GM18868 (cell line): ENCODE results near the gene MMP10.

Source experiments
- ATAC-seq: cut with Tn5 transposase; IDR thresholded peaks from one replicate; pipeline ENCODE4 v1.9.1; 2021; ENCODE audit warnings: mild to moderate bottlenecking, moderate library complexity; ENCODE audit not compliant: unreplicated experiment

Gene MMP10

DNA sequence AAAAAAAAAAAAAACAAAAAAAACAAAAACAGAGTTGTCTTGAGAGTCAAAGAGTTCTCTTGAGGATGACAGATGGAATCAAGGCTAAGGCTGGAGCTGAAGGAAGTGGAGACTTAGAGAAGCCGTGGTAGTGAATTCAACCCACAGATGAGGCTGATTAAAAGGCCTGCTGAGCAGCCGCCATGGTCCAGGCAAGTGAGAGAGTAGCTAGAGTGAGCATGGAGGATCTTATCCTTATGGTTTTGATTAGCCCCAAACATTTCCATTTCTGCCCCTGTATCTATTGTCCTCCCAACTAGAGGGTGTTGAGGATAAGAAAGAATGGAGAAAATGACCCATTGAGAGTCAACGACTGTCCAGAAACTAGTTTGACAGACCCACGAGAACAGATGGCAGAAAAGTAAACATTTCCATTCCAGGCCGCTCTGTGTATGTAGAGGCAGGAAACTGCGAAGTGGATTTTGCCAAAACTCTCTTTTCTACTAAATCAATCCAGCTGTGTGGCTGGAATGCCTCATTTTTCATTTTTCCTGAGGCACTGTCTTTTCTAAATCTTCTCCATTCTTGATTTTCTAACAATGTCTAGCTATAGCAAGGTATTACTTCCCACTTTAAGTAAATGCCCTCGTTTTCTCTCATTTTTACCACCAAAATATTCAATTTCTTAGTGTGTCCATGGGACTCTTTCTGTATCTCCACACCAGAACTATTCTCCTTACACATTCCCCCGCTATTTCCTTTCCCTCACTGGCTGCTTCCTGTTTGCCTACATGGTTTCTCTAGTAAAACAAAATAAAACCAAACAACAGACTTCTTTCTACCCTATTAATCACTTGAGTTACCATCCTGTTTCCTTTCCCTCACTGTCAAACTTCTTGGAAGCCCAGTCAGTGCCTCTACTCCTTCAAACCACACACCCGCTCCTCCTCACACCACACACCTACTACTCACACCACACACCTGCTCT is 50.3 kb downstream of the MMP10 start:
- ATAC-seq = no peak

DNA sequence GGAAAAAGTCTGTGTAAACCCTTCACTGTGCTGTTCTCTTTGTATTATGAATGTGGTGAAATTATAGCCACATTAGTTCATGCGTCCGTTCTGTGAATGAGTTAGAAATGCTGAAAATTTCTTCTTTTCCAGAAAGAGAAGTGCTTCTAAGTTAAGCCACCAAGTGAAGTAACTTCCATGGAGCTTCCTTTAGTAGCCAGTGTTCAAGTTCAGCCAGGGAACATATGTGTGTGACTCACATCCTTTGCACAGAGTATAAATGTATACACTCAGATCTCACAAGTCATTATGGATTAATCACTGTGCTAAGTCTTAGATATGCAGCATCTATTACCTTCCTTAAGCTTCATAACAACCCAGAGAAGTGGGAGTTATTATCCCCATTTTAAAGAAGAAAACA is 52.5 kb downstream of the MMP10 start:
- ATAC-seq = no peak

DNA sequence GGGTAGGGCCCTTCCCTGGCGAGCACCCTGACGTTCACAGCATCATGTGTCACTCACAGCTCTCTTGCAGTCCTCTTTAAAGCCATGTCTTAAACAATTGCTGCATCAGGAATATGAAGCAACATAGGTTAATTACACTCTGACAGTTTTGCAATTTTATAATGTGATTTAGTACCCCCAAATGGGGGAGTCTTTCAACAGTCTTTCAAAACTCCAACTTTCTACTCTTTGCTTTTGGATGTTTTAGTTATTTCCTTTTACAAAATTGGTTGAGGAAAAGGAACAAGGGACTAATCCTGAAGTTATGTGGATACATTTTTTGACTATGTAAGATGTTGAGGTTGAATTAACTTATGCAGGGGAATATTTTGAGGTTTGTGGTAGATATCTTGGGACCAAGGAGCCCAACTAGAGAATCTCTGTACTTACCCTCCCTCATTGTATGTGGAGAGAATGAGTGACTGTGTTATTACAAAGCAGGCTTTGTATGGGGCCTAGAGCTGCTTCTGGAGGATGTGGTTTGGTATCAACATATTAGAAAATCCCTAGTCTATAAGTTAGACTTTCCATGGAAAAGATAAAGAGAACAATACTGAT is 55.4 kb downstream of the MMP10 start, which contains the start of gene MMP8:
TSS of gene MMP8 (minus strand) at position 51 of the 597 bp plus-strand sequence. CDS start 99 bp downstream, outside the sequence.
- ATAC-seq = no peak

DNA sequence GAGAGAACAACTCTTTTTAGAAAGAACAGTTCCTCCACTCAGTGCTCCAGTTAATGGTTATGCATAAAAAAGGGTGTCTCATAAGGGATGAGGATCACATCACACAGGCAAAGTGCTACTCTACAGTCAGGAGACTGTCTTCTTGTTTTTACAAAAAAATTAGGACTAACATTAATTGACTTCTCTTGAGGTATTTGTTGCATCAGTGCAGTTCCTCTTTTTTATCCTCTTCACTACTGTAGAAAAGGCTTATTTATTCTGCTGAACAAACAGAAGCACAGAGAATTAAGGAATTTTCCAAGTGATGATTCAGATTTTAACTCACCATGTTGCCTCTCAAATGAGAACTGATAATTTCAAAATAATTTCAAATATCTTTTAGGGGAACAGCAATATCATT is 57.6 kb downstream of the MMP10 start:
- ATAC-seq = no peak
